HepG2 (cell line): ENCODE data around the gene GP1BA.

Experiments used
- EZH2 ChIP-seq: conservative IDR thresholded peaks from 2 replicates; pipeline ENCODE4 v1.6.1; 2012; ENCODE audit warnings: mild to moderate bottlenecking, low read depth, low read length, moderate library complexity
- GABPA ChIP-seq, 2 experiments: IDR thresholded peaks; 2 replicates each; pipeline ENCODE4 v1.6.1; 2011 to 2016; ENCODE audit warnings: low read depth in 2 of 2, low read length in 1 of 2, missing biosample characterization in 1 of 2, missing genetic modification characterization in 1 of 2
- HNRNPLL ChIP-seq: fragments of 200-400 bp; formaldehyde crosslinking; IDR thresholded peaks from 2 replicates; pipeline ENCODE4 v1.6.1; 2017; ENCODE audit warnings: mild to moderate bottlenecking, low read depth, low read length; ENCODE audit not compliant: poor library complexity, severe bottlenecking
- HNRNPUL1 ChIP-seq: fragments of 200-400 bp; formaldehyde crosslinking; IDR thresholded peaks from 2 replicates; pipeline ENCODE4 v1.6.1; 2017; ENCODE audit warnings: low read depth, mild to moderate bottlenecking, low read length, moderate library complexity
- MAF1 ChIP-seq: sonication (generic); formaldehyde crosslinking; IDR thresholded peaks from 2 replicates; pipeline ENCODE4 v1.5.0; 2020; ENCODE audit warnings: missing genetic modification reagents, borderline replicate concordance
- NR3C1 ChIP-seq: sonication (generic); formaldehyde crosslinking; IDR thresholded peaks from 2 replicates; pipeline ENCODE4 v1.4.0; 2020; ENCODE audit warnings: missing genetic modification reagents
- POLR2A ChIP-seq, 2 experiments: IDR thresholded peaks; 2 replicates each; pipeline ENCODE4 v1.6.1; 2011; ENCODE audit warnings: low read depth in 2 of 2, low read length in 2 of 2, mild to moderate bottlenecking in 1 of 2, moderate library complexity in 1 of 2; ENCODE audit not compliant: insufficient read depth in 1 of 2
- TRIM24 ChIP-seq: sonication (generic); formaldehyde crosslinking; IDR thresholded peaks from 2 replicates; pipeline ENCODE4 v1.8.0; 2022; ENCODE audit warnings: mild to moderate bottlenecking, missing genetic modification reagents
- ZNF30 ChIP-seq: sonication (generic); formaldehyde crosslinking; IDR thresholded peaks from 2 replicates; pipeline ENCODE4 v1.5.0; 2020; ENCODE audit warnings: mild to moderate bottlenecking, missing genetic modification reagents
- ZNF382 ChIP-seq: sonication (generic); formaldehyde crosslinking; IDR thresholded peaks from 2 replicates; pipeline ENCODE4 v1.5.0; 2020; ENCODE audit warnings: missing genetic modification reagents, mild to moderate bottlenecking, borderline replicate concordance

DNA sequence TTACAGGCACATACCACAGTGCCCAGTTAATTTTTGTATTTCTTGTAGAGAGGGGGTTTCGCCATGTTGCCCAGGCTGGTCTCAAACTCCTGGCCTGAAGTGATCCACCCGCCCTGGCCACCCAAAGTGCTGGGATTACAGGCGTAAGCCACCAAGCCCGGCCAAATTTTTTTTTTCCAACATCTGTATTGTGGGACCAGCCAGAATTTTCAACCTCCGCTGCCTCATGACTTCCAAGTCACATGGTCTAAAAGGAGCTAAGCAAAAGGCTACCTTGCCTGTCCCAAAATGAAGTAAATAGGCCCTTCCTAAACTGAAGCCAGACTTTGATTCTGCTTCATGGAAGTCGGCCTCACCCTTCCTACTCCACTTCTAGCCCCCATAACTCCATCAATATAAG lies 39.7 kb downstream of the GP1BA start:
- TF ChIP-seq TRIM24 (CRISPR knock-in tag) = no peak
- no peak for TF ChIP-seq POLR2A (IDR thresholded peaks at IDR 0.05; ENCODE audit: insufficient read depth in 1 of 2, low read depth in 2 of 2, low read length in 2 of 2)
- no peak for TF ChIP-seq MAF1 (CRISPR knock-in tag)
- TF ChIP-seq HNRNPLL = no peak
- no peak for TF ChIP-seq GABPA (IDR thresholded peaks at IDR 0.05; ENCODE audit: low read depth, low read length)
- no peak for TF ChIP-seq GABPA (CRISPR knock-in tag; IDR thresholded peaks at IDR 0.05; ENCODE audit: low read depth)
- no peak for TF ChIP-seq EZH2
- no peak for TF ChIP-seq HNRNPUL1
- no peak for TF ChIP-seq ZNF30 (CRISPR knock-in tag)
- no peak for TF ChIP-seq ZNF382 (CRISPR knock-in tag)
- TF ChIP-seq NR3C1 (CRISPR knock-in tag) = no peak
